ENCODE measurements around the gene ATXN7L1.

ATXN7L1 gene

DNA sequence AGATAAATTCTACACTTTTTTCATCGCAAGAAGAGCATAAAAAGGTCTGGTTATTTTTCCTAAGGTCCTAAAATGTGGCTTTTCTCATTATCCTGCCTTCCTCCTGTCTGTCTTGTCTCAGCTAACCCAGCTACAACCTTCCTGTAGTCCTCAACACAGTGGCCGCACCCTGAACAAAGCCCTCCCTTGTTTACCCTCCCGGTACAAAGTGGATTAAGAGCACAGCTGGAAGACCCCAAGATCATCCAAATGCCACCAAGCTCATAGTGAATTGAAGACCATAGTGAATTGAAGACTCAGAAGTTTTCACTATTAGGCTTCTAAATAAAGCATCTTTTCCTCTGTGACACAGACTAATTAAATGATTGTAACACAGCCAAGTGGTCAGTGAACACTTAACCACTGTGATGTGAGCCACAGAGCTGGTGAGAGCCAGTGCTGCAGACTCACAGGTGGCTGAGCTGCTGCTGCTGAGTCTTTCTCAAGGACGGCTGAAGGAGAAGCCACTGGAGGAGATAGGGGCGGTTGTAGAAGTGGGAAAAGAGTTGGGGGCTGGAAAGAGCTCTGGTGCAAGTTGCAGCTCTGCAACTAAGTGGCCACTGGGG lies 123.6 kb downstream of the ATXN7L1 start:
- no peak overlapping the region for H3K4me3 ChIP-seq (ENCODE audit: insufficient read length, low read depth)
- H3K36me3 ChIP-seq (ENCODE audit: insufficient read depth, insufficient read length, low read length): peaks cover 8% of the 10 kb centered on the region
- no peak for TF ChIP-seq ZNF274 (IDR thresholded peaks at IDR 0.05; ENCODE audit: low read depth, low read length)
- TF ChIP-seq SUZ12 (IDR thresholded peaks at IDR 0.05; ENCODE audit: extremely low read depth, insufficient read depth, insufficient read length): no peak
- no peak for TF ChIP-seq YY1 (IDR thresholded peaks at IDR 0.05; ENCODE audit: insufficient read depth, insufficient read length)
- H3K9ac ChIP-seq (ENCODE audit: insufficient read length, low read depth): no peak overlapping the region
- no peaks in the 10 kb centered on the region for H3K4me1 ChIP-seq (ENCODE audit: insufficient read depth, insufficient read length)
- no peak for DNase-seq (ENCODE audit: low read depth, low spot score)
- H3K9me3 ChIP-seq (ENCODE audit: insufficient read depth, low read length): no peaks in the 10 kb centered on the region
- no peaks in the 10 kb centered on the region for H3K27me3 ChIP-seq (ENCODE audit: insufficient read depth, insufficient read length)

- TF ChIP-seq YY1 (IDR thresholded peaks at IDR 0.05; ENCODE audit: insufficient read depth, insufficient read length) (no peak), ZNF274 (IDR thresholded peaks at IDR 0.05; ENCODE audit: low read depth, low read length) (no peak), SUZ12 (IDR thresholded peaks at IDR 0.05; ENCODE audit: extremely low read depth, insufficient read depth, insufficient read length) (no peak)
- Histone ChIP-seq H3K9ac (ENCODE audit: insufficient read length, low read depth) (no peak overlapping the region), H3K4me3 (ENCODE audit: insufficient read length, low read depth) (no peak overlapping the region), H3K27me3 (ENCODE audit: insufficient read depth, insufficient read length) (no peaks in the 10 kb centered on the region), H3K4me1 (ENCODE audit: insufficient read depth, insufficient read length) (no peaks in the 10 kb centered on the region), H3K36me3 (ENCODE audit: insufficient read depth, insufficient read length, low read length) (peaks cover 8% of the 10 kb centered on the region), H3K9me3 (ENCODE audit: insufficient read depth, low read length) (no peaks in the 10 kb centered on the region)
- DNase-seq (ENCODE audit: low read depth, low spot score): no peak
These were observed 125.3 kb downstream of the ATXN7L1 start for GRCh38 chr7:105751054-105751453.

DNA sequence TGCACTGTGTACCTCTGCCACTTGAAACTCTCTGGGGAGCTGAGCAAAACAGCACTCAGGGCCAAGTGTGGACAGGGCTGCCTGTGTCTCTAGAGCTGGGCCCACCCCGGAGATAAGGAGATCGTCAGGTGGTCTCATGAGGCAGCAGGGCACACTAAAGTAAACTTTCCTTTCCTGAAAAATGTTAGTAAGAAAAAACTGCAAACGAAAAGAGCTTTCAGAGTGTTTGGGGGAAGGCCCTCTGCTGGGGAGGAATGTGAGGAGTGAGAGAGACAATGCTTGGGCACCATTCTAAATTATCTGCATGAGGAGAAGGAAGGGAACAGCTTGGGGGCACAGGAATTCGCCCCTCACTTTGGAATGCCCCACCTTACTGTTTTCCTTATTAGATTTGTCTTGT lies 127.7 kb downstream of the ATXN7L1 start:
- no peaks in the 10 kb centered on the region for H3K9me3 ChIP-seq (ENCODE audit: insufficient read depth, low read length)
- DNase-seq (ENCODE audit: low read depth, low spot score): no peak
- no peaks in the 10 kb centered on the region for H3K4me1 ChIP-seq (ENCODE audit: insufficient read depth, insufficient read length)
- TF ChIP-seq SUZ12 (IDR thresholded peaks at IDR 0.05; ENCODE audit: extremely low read depth, insufficient read depth, insufficient read length) (no peak), YY1 (IDR thresholded peaks at IDR 0.05; ENCODE audit: insufficient read depth, insufficient read length) (no peak), ZNF274 (IDR thresholded peaks at IDR 0.05; ENCODE audit: low read depth, low read length) (no peak)
- H3K4me3 ChIP-seq (ENCODE audit: insufficient read length, low read depth): no peak overlapping the region
- no peaks in the 10 kb centered on the region for H3K27me3 ChIP-seq (ENCODE audit: insufficient read depth, insufficient read length)
- H3K36me3 ChIP-seq (ENCODE audit: insufficient read depth, insufficient read length, low read length): peaks cover 5% of the 10 kb centered on the region
- no peak overlapping the region for H3K9ac ChIP-seq (ENCODE audit: insufficient read length, low read depth)

GRCh38 chr7:105745681-105746330 lies 130.6 kb downstream of the ATXN7L1 start:
- H3K36me3 ChIP-seq (ENCODE audit: insufficient read depth, insufficient read length, low read length): peaks cover 2% of the 10 kb centered on the region
- H3K9me3 ChIP-seq (ENCODE audit: insufficient read depth, low read length): no peaks in the 10 kb centered on the region
- no peak overlapping the region for H3K4me3 ChIP-seq (ENCODE audit: insufficient read length, low read depth)
- no peaks in the 10 kb centered on the region for H3K27me3 ChIP-seq (ENCODE audit: insufficient read depth, insufficient read length)
- H3K9ac ChIP-seq (ENCODE audit: insufficient read length, low read depth): no peak overlapping the region
- H3K4me1 ChIP-seq (ENCODE audit: insufficient read depth, insufficient read length): no peaks in the 10 kb centered on the region
- no peak for DNase-seq (ENCODE audit: low read depth, low spot score)
- TF ChIP-seq YY1 (IDR thresholded peaks at IDR 0.05; ENCODE audit: insufficient read depth, insufficient read length) (no peak), SUZ12 (IDR thresholded peaks at IDR 0.05; ENCODE audit: extremely low read depth, insufficient read depth, insufficient read length) (no peak), ZNF274 (IDR thresholded peaks at IDR 0.05; ENCODE audit: low read depth, low read length) (no peak)

DNA sequence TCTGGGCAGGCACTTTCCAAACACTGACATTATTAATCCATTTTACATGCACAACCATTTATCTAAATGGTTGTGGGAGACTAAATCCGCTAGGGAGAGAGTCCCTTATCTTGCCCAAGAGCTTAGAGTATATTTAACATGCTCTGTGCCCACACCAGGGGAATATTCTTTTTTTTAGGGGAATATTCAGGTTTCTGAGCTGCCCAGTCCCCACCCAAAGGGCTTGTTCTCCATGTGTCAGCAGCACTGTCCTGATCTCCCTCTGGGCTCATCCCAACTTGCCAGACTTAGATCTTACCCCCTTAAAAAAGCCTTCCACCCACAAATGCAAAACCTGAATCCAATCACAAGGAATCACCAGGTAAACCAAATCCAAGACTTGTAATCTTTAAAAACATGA lies 132.1 kb downstream of the ATXN7L1 start:
- no peaks in the 10 kb centered on the region for H3K9me3 ChIP-seq (ENCODE audit: insufficient read depth, low read length)
- TF ChIP-seq ZNF274 (IDR thresholded peaks at IDR 0.05; ENCODE audit: low read depth, low read length) (no peak), YY1 (IDR thresholded peaks at IDR 0.05; ENCODE audit: insufficient read depth, insufficient read length) (no peak), SUZ12 (IDR thresholded peaks at IDR 0.05; ENCODE audit: extremely low read depth, insufficient read depth, insufficient read length) (no peak)
- H3K4me1 ChIP-seq (ENCODE audit: insufficient read depth, insufficient read length): no peaks in the 10 kb centered on the region
- DNase-seq (ENCODE audit: low read depth, low spot score): no peak
- H3K36me3 ChIP-seq (ENCODE audit: insufficient read depth, insufficient read length, low read length): no peaks in the 10 kb centered on the region
- H3K27me3 ChIP-seq (ENCODE audit: insufficient read depth, insufficient read length): no peaks in the 10 kb centered on the region
- no peak overlapping the region for H3K9ac ChIP-seq (ENCODE audit: insufficient read length, low read depth)
- H3K4me3 ChIP-seq (ENCODE audit: insufficient read length, low read depth): no peak overlapping the region

- H3K4me3 ChIP-seq (ENCODE audit: insufficient read length, low read depth): no peak overlapping the region
- no peak for DNase-seq (ENCODE audit: low read depth, low spot score)
- no peak for TF ChIP-seq SUZ12 (IDR thresholded peaks at IDR 0.05; ENCODE audit: extremely low read depth, insufficient read depth, insufficient read length)
- TF ChIP-seq ZNF274 (IDR thresholded peaks at IDR 0.05; ENCODE audit: low read depth, low read length): no peak
- no peak for TF ChIP-seq YY1 (IDR thresholded peaks at IDR 0.05; ENCODE audit: insufficient read depth, insufficient read length)
These were observed 132.9 kb downstream of the ATXN7L1 start for GRCh38 chr7:105743351-105744090.

GRCh38 chr7:105742787-105743186 lies 133.6 kb downstream of the ATXN7L1 start:
- DNase-seq (ENCODE audit: low read depth, low spot score): no peak
- no peak overlapping the region for H3K9ac ChIP-seq (ENCODE audit: insufficient read length, low read depth)
- TF ChIP-seq SUZ12 (IDR thresholded peaks at IDR 0.05; ENCODE audit: extremely low read depth, insufficient read depth, insufficient read length) (no peak), YY1 (IDR thresholded peaks at IDR 0.05; ENCODE audit: insufficient read depth, insufficient read length) (no peak), ZNF274 (IDR thresholded peaks at IDR 0.05; ENCODE audit: low read depth, low read length) (no peak)

More at GRCh38 chr7:105743351-105744090, 132.9 kb downstream of the ATXN7L1 start:
- Histone ChIP-seq H3K9ac (ENCODE audit: insufficient read length, low read depth) (no peak overlapping the region), H3K36me3 (ENCODE audit: insufficient read depth, insufficient read length, low read length) (no peaks in the 10 kb centered on the region), H3K4me1 (ENCODE audit: insufficient read depth, insufficient read length) (no peaks in the 10 kb centered on the region), H3K9me3 (ENCODE audit: insufficient read depth, low read length) (no peaks in the 10 kb centered on the region), H3K27me3 (ENCODE audit: insufficient read depth, insufficient read length) (no peaks in the 10 kb centered on the region)

More at GRCh38 chr7:105742787-105743186, 133.6 kb downstream of the ATXN7L1 start:
- Histone ChIP-seq H3K4me3 (ENCODE audit: insufficient read length, low read depth) (no peak overlapping the region), H3K9me3 (ENCODE audit: insufficient read depth, low read length) (no peaks in the 10 kb centered on the region), H3K27me3 (ENCODE audit: insufficient read depth, insufficient read length) (no peaks in the 10 kb centered on the region), H3K36me3 (ENCODE audit: insufficient read depth, insufficient read length, low read length) (no peaks in the 10 kb centered on the region), H3K4me1 (ENCODE audit: insufficient read depth, insufficient read length) (no peaks in the 10 kb centered on the region)
